HG03565 (cell line): ENCODE data around the gene HCN3.
A peak's percentile ranks its signal among the peaks of the same experiment; 100 is the strongest.

Source experiments
- ATAC-seq: cut with Tn5 transposase; IDR thresholded peaks from one replicate; pipeline ENCODE4 v1.9.1; 2021; ENCODE audit warnings: mild to moderate bottlenecking, moderate library complexity; ENCODE audit not compliant: unreplicated experiment

The HCN3 gene

GRCh38 chr1:155254228-155254713, 23.0 kb upstream of the HCN3 start:
- no peak for ATAC-seq

- ATAC-seq, result no peak
Measured at GRCh38 chr1:155254714-155255242, 22.5 kb upstream of the HCN3 start.

- ATAC-seq, result no peak
Measured at GRCh38 chr1:155255243-155256007, 21.8 kb upstream of the HCN3 start, which contains the start of gene ENTREP3. Gene ENTREP3, minus strand, starts transcription at chr1:155255483. Its CDS starts 606 bp downstream, at chr1:155254877.

GRCh38 chr1:155256058-155256852, 21.0 kb upstream of the HCN3 start:
- ATAC-seq, result no peak

- ATAC-seq, result no peak
Measured at GRCh38 chr1:155260276-155260675, 17.0 kb upstream of the HCN3 start.

GRCh38 chr1:155261493-155261851, 15.8 kb upstream of the HCN3 start:
- no peak for ATAC-seq

GRCh38 chr1:155261852-155262673, 15.2 kb upstream of the HCN3 start, which contains the start of gene SCAMP3:
Gene SCAMP3, minus strand, starts transcription at chr1:155262360. Its CDS starts 209 bp downstream, at chr1:155262151.
- peak; percentile 78 for ATAC-seq

GRCh38 chr1:155263067-155263466, 14.2 kb upstream of the HCN3 start:
- no peak for ATAC-seq

GRCh38 chr1:155266553-155266952, 10.7 kb upstream of the HCN3 start:
- ATAC-seq, result no peak

- no peak for ATAC-seq
Measured at GRCh38 chr1:155267373-155267772, 9.9 kb upstream of the HCN3 start.

- no peak for ATAC-seq
Measured at GRCh38 chr1:155268630-155269029, 8.6 kb upstream of the HCN3 start.

GRCh38 chr1:155269381-155269780, 7.9 kb upstream of the HCN3 start:
- no peak for ATAC-seq

GRCh38 chr1:155272466-155273342, 4.6 kb upstream of the HCN3 start:
- peak; percentile 6 for ATAC-seq

GRCh38 chr1:155273343-155274245, 3.7 kb upstream of the HCN3 start, which contains the start of gene CLK2:
Gene CLK2, minus strand, starts transcription at chr1:155273504. Its CDS starts 2,527 bp downstream, at chr1:155270977.
- peak; percentile 73 for ATAC-seq

- no peak for ATAC-seq
Measured at GRCh38 chr1:155277902-155278688, 832 bp downstream of the HCN3 start.

- ATAC-seq, result no peak
Measured at GRCh38 chr1:155278689-155279160, 1.5 kb downstream of the HCN3 start.

GRCh38 chr1:155279268-155279667, 2.0 kb downstream of the HCN3 start:
- ATAC-seq, result no peak
